Ovary (tissue), 9 donors: Measurements from ENCODE around the gene CEP55. TPM values are rescaled to one million over a fixed set of nuclear protein-coding genes. Genes with fewer than 3 reads are reported as not detected.

Experiments
- DNase-seq, 5 donors: peaks; one replicate each; pipeline ENCODE4 v3.0.0-alpha.2; 2019 to 2020
- H3K27ac ChIP-seq, 2 donors: fragments of 200-600 bp; one replicate each; pipeline versions ENCODE4 v1.5.1 to v1.8.0; 2019 to 2022
- H3K27me3 ChIP-seq: fragments of 200-600 bp; one replicate; pipeline ENCODE4 v1.8.0; 2022
- H3K36me3 ChIP-seq: fragments of 200-600 bp; sonication (generic); one replicate; pipeline ENCODE4 v1.5.1; 2019
- H3K4me1 ChIP-seq: one replicate; pipeline ENCODE4 v1.8.1; 2013; ENCODE audit warnings: mild to moderate bottlenecking, moderate library complexity; ENCODE audit not compliant: insufficient read depth
- H3K4me3 ChIP-seq: fragments of 200-600 bp; sonication (generic); one replicate; pipeline ENCODE4 v1.5.1; 2017
- H3K9me3 ChIP-seq, 2 donors: fragments of 200-600 bp in 1 of 2; sonication (generic) in 1 of 2; one replicate each; pipeline versions ENCODE4 v1.5.1 to v1.8.1; 2013 to 2019; ENCODE audit warnings: mild to moderate bottlenecking in 1 of 2, moderate library complexity in 1 of 2
- EP300 ChIP-seq: sonication (generic); formaldehyde crosslinking; IDR thresholded peaks from one replicate; pipeline ENCODE4 v1.6.1; 2017; ENCODE audit warnings: antibody characterized with exemption
- POLR2A ChIP-seq: fragments of 450-650 bp; IDR thresholded peaks from one replicate; pipeline ENCODE4 v1.6.1; 2017; ENCODE audit warnings: antibody characterized with exemption, mild to moderate bottlenecking, moderate library complexity
- WGBS, 3 donors: extraction: QIAGEN DNeasy Blood & Tissue Kit in 1 of 3; methylation state at CpG; one replicate each; pipeline versions ENCODE4 v1.1.5 to v1.1.7; 2013 to 2017; 5-methylcytosine and 5-hydroxymethylcytosine counted together
- intact Hi-C, 4 donors: fragments of 100-400 bp; cut with DNase I; formaldehyde crosslinking; loops; one replicate each; pipeline versions ENCODE4 v1.11.0 to v1.15.1; 2022 to 2023
- polyA plus RNA-seq, 2 donors: library from polyadenylated mRNA; stranded (reverse); fragments of 200-250 nt in 1 of 2; fragments of 350-450 nt in 1 of 2; fragmentation: Illumina TruSeq in 1 of 2; extraction: RNeasy Lipid Tissue Mini Kit (QIAGEN cat#74804) in 1 of 2; gene quantifications; one replicate each; pipeline ENCODE4 v1.2.3, GENCODE V29; 2013 to 2014
- total RNA-seq, 7 donors: library from RNA; depleted of rRNA in 2 of 7; stranded (reverse); fragments of >200 nt in 2 of 7; fragmentation: NEBNext Ultra II Directional in 3 of 7; extraction: Animal tissue kit (Norgen Biotek cat#: 25700) in 3 of 7; gene quantifications; one replicate each; pipeline versions ENCODE4 v1.1.0 to v1.2.4, GENCODE V29; 2016 to 2023
- TF ChIP-seq, protein P1 (sequence below), 3 donors: fragments of 450-650 bp in 2 of 3; fragments of 200-600 bp in 1 of 3; IDR thresholded peaks; one replicate each; pipeline versions ENCODE4 v1.5.1 to v1.8.0; 2016 to 2022; ENCODE audit warnings: antibody characterized with exemption in 3 of 3, mild to moderate bottlenecking in 1 of 3
- donor health status: DM: no; HTN: no; CAD: no; lungs with moderate emphysema.
- donor health status: DM: no; HTN: no; CAD: no.
- donor health status: Bipolar disorder and iron deficiency.
- donor health status: DM: yes; HTN: yes; CAD: no.
- donor health status: DM: no; HTN: no; CAD: no.
- donor health status: DM: yes; HTN: yes; CAD: no.

Gene CEP55
- total and polyA plus RNA-seq, 9 donors: 0.12 to 2.0 (median 0.33) TPM; not detected in 2

DNA sequence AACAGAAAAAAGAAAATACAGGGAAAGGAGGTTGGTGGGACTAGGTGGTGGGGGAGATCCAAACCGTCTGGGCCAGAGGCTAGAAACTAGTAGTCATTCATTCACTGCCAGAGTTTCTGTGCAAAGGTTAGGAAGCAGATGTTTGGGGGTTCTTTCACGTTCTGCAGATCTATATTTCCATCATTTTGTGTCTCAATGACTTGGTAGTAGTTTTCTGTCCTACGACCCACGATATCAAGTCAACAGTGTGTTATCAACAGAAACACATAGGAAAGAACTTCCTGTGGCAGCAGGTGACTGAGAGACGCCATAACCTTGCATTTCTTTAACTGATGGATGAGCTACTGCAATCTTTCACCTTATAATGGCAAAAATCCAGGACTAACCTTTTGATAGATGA, 1.8 kb downstream of the CEP55 start:
- WGBS, 3 donors: 55 to 63% (median 62%) methylated on average over 5 of the region's 5 CpGs
- no peaks in the 10 kb centered on the region for H3K9me3 ChIP-seq
- TF ChIP-seq EP300: no peak
- no peak for TF ChIP-seq POLR2A
- TF ChIP-seq, protein P1, sequence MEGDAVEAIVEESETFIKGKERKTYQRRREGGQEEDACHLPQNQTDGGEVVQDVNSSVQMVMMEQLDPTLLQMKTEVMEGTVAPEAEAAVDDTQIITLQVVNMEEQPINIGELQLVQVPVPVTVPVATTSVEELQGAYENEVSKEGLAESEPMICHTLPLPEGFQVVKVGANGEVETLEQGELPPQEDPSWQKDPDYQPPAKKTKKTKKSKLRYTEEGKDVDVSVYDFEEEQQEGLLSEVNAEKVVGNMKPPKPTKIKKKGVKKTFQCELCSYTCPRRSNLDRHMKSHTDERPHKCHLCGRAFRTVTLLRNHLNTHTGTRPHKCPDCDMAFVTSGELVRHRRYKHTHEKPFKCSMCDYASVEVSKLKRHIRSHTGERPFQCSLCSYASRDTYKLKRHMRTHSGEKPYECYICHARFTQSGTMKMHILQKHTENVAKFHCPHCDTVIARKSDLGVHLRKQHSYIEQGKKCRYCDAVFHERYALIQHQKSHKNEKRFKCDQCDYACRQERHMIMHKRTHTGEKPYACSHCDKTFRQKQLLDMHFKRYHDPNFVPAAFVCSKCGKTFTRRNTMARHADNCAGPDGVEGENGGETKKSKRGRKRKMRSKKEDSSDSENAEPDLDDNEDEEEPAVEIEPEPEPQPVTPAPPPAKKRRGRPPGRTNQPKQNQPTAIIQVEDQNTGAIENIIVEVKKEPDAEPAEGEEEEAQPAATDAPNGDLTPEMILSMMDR (IDR thresholded peaks at IDR 0.05): no peak

DNA sequence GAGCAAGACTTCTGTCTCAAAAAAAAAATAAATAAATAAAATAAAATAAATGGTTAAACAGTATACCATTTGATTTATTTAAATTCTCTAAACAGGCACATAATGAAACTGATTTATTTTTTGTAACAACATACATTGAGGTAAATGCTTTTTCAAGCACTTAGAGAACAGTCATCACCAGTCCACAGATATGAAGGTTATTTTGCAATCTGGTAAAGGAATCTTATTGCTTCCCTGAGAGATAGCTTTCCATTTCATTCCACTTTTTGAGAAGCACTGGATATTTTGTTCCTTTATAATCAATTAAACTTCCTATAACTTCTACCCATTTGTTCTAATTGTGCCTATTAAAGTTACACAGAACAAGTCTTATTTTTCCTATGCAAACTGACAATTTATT, 5.2 kb downstream of the CEP55 start:
- H3K4me3 ChIP-seq: no peak overlapping the region
- intact Hi-C loops: no loop called here
- no peaks in the 10 kb centered on the region for H3K9me3 ChIP-seq
- TF ChIP-seq, protein P1 (IDR thresholded peaks at IDR 0.05): no peak
- no peak for TF ChIP-seq POLR2A
- no peak for TF ChIP-seq EP300
- H3K27ac ChIP-seq: no peak overlapping the region
- no peak for DNase-seq
- H3K4me1 ChIP-seq: peaks cover 1% of the 10 kb centered on the region
- no peaks in the 10 kb centered on the region for H3K36me3 ChIP-seq
- H3K27me3 ChIP-seq: no peaks in the 10 kb centered on the region

More for the DNA sequence above, 1.8 kb downstream of the CEP55 start:
- Histone ChIP-seq H3K27ac (no peak overlapping the region), H3K27me3 (no peaks in the 10 kb centered on the region), H3K4me1 (peaks cover 2% of the 10 kb centered on the region), H3K36me3 (no peaks in the 10 kb centered on the region), H3K4me3 (no peak overlapping the region)
- DNase-seq: no peak
- intact Hi-C loops: no loop called here

DNA sequence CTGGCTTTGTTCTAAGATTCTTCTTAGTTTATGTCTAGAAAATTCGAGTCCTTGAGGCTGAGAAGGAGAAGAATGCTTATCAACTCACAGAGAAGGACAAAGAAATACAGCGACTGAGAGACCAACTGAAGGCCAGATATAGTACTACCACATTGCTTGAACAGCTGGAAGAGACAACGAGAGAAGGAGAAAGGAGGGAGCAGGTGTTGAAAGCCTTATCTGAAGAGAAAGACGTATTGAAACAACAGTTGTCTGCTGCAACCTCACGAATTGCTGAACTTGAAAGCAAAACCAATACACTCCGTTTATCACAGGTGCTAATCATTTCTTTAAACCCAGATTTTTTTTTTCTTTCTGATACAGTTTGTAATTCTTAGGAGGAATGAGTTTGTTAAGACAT, 6.7 kb downstream of the CEP55 start:
- no peak for DNase-seq
- Histone ChIP-seq H3K27ac (no peak overlapping the region), H3K4me1 (no peaks in the 10 kb centered on the region), H3K4me3 (no peak overlapping the region), H3K36me3 (no peaks in the 10 kb centered on the region), H3K27me3 (no peaks in the 10 kb centered on the region), H3K9me3 (no peaks in the 10 kb centered on the region)
- TF ChIP-seq EP300: no peak
- TF ChIP-seq POLR2A: no peak
- TF ChIP-seq, protein P1 (IDR thresholded peaks at IDR 0.05): no peak
- WGBS, 3 donors: 9 to 19% (median 10%) methylated on average over 6 of the region's 6 CpGs
- intact Hi-C loops: no loop called here

DNA sequence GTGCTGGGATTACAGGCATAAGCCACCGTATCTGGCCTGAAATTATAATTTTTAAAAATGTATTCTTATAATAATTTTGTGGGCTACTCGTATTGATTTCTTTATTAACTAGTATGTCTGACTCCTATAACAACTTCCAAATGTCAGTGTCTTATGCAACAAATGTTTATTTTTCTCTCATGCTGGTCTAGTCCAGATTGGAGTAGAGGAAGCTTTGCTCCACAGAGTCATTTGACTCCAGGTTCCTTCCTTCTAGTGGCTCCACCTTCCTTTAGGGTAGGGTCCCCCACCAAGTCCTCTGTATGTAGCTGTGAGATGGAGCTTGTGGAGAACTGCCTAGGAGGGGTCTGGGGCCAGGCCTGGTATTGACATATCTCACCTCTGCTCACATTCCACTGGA, 8.7 kb downstream of the CEP55 start:
- no peak for DNase-seq
- Histone ChIP-seq H3K4me3 (no peak overlapping the region), H3K27me3 (no peaks in the 10 kb centered on the region), H3K27ac (no peak overlapping the region), H3K4me1 (no peaks in the 10 kb centered on the region), H3K36me3 (no peaks in the 10 kb centered on the region), H3K9me3 (no peaks in the 10 kb centered on the region)
- WGBS, 3 donors: 92 to 95% (median 94%) methylated on average over 2 of the region's 2 CpGs
- intact Hi-C loops: no loop called here
- TF ChIP-seq POLR2A: no peak
- TF ChIP-seq, protein P1 (IDR thresholded peaks at IDR 0.05): no peak
- no peak for TF ChIP-seq EP300

DNA sequence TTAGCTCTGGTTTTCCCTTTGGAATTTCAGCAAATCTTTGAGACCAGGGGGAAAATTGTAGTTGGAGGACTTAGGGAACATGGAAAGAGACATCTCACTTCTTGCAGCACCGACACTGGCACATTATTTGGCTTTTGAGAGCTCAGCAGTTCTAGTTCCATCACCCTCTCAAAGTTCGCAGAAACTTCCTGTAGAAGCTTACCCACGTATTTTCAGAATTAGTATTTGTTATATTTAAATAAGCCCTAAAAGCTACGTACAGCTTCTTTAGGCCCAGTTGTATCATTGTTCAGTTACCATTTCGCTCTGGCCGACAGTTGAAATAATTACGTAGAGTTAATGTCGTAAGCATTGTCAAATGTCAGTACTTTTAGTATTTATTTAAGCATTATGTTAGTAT, 13.4 kb downstream of the CEP55 start:
- intact Hi-C loops: no loop called here
- 95 to 96% (median 95%) methylated on average over 8 of the region's 8 CpGs for WGBS, 3 donors
- Histone ChIP-seq H3K4me1 (no peaks in the 10 kb centered on the region), H3K27me3 (no peaks in the 10 kb centered on the region), H3K9me3 (no peaks in the 10 kb centered on the region), H3K4me3 (no peak overlapping the region), H3K27ac (no peak overlapping the region), H3K36me3 (no peaks in the 10 kb centered on the region)
- DNase-seq: no peak
- TF ChIP-seq POLR2A (no peak), EP300 (no peak)
- TF ChIP-seq, protein P1 (IDR thresholded peaks at IDR 0.05): no peak
